WTC11 (cell line): ENCODE data around the gene FZD1. TPM values are rescaled to one million over a fixed set of nuclear protein-coding genes. Genes with fewer than 3 reads are reported as not detected.

Experiments used
- ATAC-seq: fragments of 200-7000 bp; cut with Tn5 transposase; 2 replicates; pipeline ENCODE4 v1.10.0; 2021; ENCODE audit warnings: mild to moderate bottlenecking, moderate library complexity
- CTCF ChIA-PET: fragments of 300-600 bp; sonication (Branson Sonifier 250); formaldehyde crosslinking; loops from one replicate; lab custom pipeline; 2021; ENCODE audit warnings: antibody characterized with exemption; lab: Charles Lee
- POLR2A ChIA-PET: fragments of 350-600 bp; sonication (Branson Sonifier 250); formaldehyde crosslinking; loops from one replicate; lab custom pipeline; 2021; ENCODE audit warnings: antibody characterized with exemption; lab: Charles Lee
- DNase-seq: peaks from one replicate; pipeline ENCODE4 v3.0.0; 2021; ENCODE audit warnings: low spot score
- H3K27ac Mint-ChIP-seq: 2 replicates; pipeline ENCODE4 v1.8.0; 2021; ENCODE audit warnings: mixed read lengths
- H3K27me3 Mint-ChIP-seq: 2 replicates; pipeline ENCODE4 v1.8.0; 2021; ENCODE audit warnings: low read depth, mild to moderate bottlenecking, moderate library complexity, mixed read lengths
- H3K36me3 Mint-ChIP-seq: 2 replicates; pipeline ENCODE4 v1.8.0; 2021; ENCODE audit warnings: mixed read lengths
- H3K4me1 Mint-ChIP-seq: 2 replicates; pipeline ENCODE4 v1.8.0; 2022; ENCODE audit warnings: mixed read lengths
- H3K4me3 Mint-ChIP-seq: 2 replicates; pipeline ENCODE4 v1.8.0; 2021; ENCODE audit warnings: mild to moderate bottlenecking, moderate library complexity, mixed read lengths
- H3K9me3 Mint-ChIP-seq: 2 replicates; pipeline ENCODE4 v1.8.0; 2021; ENCODE audit warnings: mixed read lengths
- CBFB ChIP-seq: sonication (generic); formaldehyde crosslinking; IDR thresholded peaks from 2 replicates; pipeline ENCODE4 v1.8.1; 2022; ENCODE audit warnings: mild to moderate bottlenecking, low read depth, missing genetic modification reagents
- ELF4 ChIP-seq: sonication (generic); formaldehyde crosslinking; IDR thresholded peaks from 2 replicates; pipeline ENCODE4 v1.8.1; 2022; ENCODE audit warnings: low read depth, mild to moderate bottlenecking, moderate library complexity, missing genetic modification reagents
- ETV6 ChIP-seq: sonication (generic); formaldehyde crosslinking; IDR thresholded peaks from 2 replicates; pipeline ENCODE4 v1.8.1; 2022; ENCODE audit warnings: mild to moderate bottlenecking, missing genetic modification reagents
- GRHL2 ChIP-seq: fragments of 250-450 bp; sonication (Bioruptor Pico); IDR thresholded peaks from 2 replicates; pipeline ENCODE4 v1.8.0; 2022; ENCODE audit warnings: mild to moderate bottlenecking, moderate library complexity; ENCODE audit not compliant: insufficient replicate concordance, severe bottlenecking
- JAZF1 ChIP-seq: fragments of 250-450 bp; sonication (Bioruptor Pico); IDR thresholded peaks from 2 replicates; pipeline ENCODE4 v1.9.0; 2021; ENCODE audit warnings: moderate library complexity, mild to moderate bottlenecking, inconsistent platforms
- MYBL2 ChIP-seq: sonication (generic); formaldehyde crosslinking; IDR thresholded peaks from 2 replicates; pipeline ENCODE4 v1.8.1; 2023; ENCODE audit warnings: mild to moderate bottlenecking, moderate library complexity, missing genetic modification reagents
- NFATC4 ChIP-seq: fragments of 250-450 bp; sonication (Bioruptor Pico); IDR thresholded peaks from 2 replicates; pipeline ENCODE4 v1.9.0; 2021; ENCODE audit warnings: mild to moderate bottlenecking
- NFE2L1 ChIP-seq: sonication (generic); formaldehyde crosslinking; IDR thresholded peaks from 2 replicates; pipeline ENCODE4 v1.8.1; 2023; ENCODE audit warnings: missing genetic modification reagents
- RORB ChIP-seq: fragments of 250-450 bp; sonication (Bioruptor Pico); IDR thresholded peaks from 2 replicates; pipeline ENCODE4 v1.9.0; 2021; ENCODE audit warnings: mild to moderate bottlenecking
- TCF7 ChIP-seq: sonication (generic); formaldehyde crosslinking; IDR thresholded peaks from 2 replicates; pipeline ENCODE4 v1.8.0; 2022; ENCODE audit warnings: mild to moderate bottlenecking, low read depth, missing genetic modification reagents, moderate library complexity
- ZNF219 ChIP-seq: sonication (generic); formaldehyde crosslinking; IDR thresholded peaks from 2 replicates; pipeline ENCODE4 v1.8.0; 2023; ENCODE audit warnings: missing genetic modification reagents, mild to moderate bottlenecking, borderline replicate concordance
- ZNF232 ChIP-seq: sonication (generic); formaldehyde crosslinking; IDR thresholded peaks from 2 replicates; pipeline ENCODE4 v1.8.0; 2022; ENCODE audit warnings: mild to moderate bottlenecking, missing genetic modification reagents
- ZNF317 ChIP-seq: sonication (generic); formaldehyde crosslinking; IDR thresholded peaks from 2 replicates; pipeline ENCODE4 v1.8.1; 2023; ENCODE audit warnings: low read depth, mild to moderate bottlenecking, moderate library complexity, missing genetic modification reagents, borderline replicate concordance
- ZNF396 ChIP-seq: fragments of 250-450 bp; sonication (Bioruptor Pico); IDR thresholded peaks from 2 replicates; pipeline ENCODE4 v1.8.0; 2021; ENCODE audit warnings: mild to moderate bottlenecking, moderate library complexity, borderline replicate concordance
- total RNA-seq: library from RNA; stranded (reverse); gene quantifications from 3 replicates; pipeline ENCODE4 v1.2.3, GENCODE V29; 2021
- TF ChIP-seq, protein P1 (sequence below): sonication (generic); formaldehyde crosslinking; conservative IDR thresholded peaks from 2 replicates; pipeline ENCODE4 v1.8.1; 2023; ENCODE audit warnings: mild to moderate bottlenecking, low read depth, missing genetic modification reagents, moderate library complexity
- TF ChIP-seq, protein P2 (sequence below): sonication (generic); formaldehyde crosslinking; IDR thresholded peaks from 2 replicates; pipeline ENCODE4 v1.8.0; 2022; ENCODE audit warnings: missing genetic modification reagents
- TF ChIP-seq, protein P3 (sequence below): sonication (generic); formaldehyde crosslinking; IDR thresholded peaks from 2 replicates; pipeline ENCODE4 v1.8.1; 2023; ENCODE audit warnings: mild to moderate bottlenecking, missing genetic modification reagents, borderline replicate concordance
- TF ChIP-seq, protein P4 (sequence below): sonication (generic); formaldehyde crosslinking; IDR thresholded peaks from 2 replicates; pipeline ENCODE4 v1.8.1; 2023; ENCODE audit warnings: mild to moderate bottlenecking, missing genetic modification reagents
- TF ChIP-seq, protein P5 (sequence below): sonication (generic); formaldehyde crosslinking; IDR thresholded peaks from 2 replicates; pipeline ENCODE4 v1.8.1; 2023; ENCODE audit warnings: mild to moderate bottlenecking, moderate library complexity, missing genetic modification reagents
- TF ChIP-seq, protein P6 (sequence below): sonication (generic); formaldehyde crosslinking; IDR thresholded peaks from 2 replicates; pipeline ENCODE4 v1.8.1; 2022; ENCODE audit warnings: missing genetic modification reagents, borderline replicate concordance

The FZD1 gene
- total RNA-seq, 1 experiment from 2014 or later: 2.0 TPM

DNA sequence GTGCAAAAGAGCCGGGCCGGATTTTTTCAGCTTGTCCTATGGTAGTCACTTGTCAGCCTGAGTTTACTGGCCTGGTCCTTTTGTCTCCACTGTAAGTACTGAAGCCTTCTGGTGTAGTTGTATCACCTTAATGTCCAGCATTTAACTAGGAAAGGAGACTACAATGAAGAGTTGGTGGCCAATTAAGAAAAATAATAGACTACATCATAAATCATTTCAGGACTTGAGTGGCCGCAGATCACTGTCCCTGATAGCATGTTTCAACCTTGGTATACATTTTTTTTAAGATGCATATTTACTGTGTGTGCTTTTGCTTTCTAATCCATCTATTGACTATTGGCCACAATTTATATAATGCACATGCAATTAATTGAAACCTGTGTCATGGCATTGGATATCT is 6.1 kb downstream of the FZD1 start:
- Mint-ChIP-seq H3K4me1 (peaks cover 25% of the 10 kb centered on the region), H3K27me3 (peaks cover 43% of the 10 kb centered on the region), H3K27ac (no peak overlapping the region), H3K4me3 (no peak overlapping the region), H3K9me3 (peaks cover 3% of the 10 kb centered on the region; the same call in 1 of the 2 replicates), H3K36me3 (no peaks in the 10 kb centered on the region; the same call in 1 of the 2 replicates)
- CTCF ChIA-PET: no interaction called here
- ATAC-seq (no peak), DNase-seq (no peak)
- TF ChIP-seq ZNF232 (no peak), RORB (CRISPR knock-in tag) (no peak)
- POLR2A ChIA-PET: no interaction called here

DNA sequence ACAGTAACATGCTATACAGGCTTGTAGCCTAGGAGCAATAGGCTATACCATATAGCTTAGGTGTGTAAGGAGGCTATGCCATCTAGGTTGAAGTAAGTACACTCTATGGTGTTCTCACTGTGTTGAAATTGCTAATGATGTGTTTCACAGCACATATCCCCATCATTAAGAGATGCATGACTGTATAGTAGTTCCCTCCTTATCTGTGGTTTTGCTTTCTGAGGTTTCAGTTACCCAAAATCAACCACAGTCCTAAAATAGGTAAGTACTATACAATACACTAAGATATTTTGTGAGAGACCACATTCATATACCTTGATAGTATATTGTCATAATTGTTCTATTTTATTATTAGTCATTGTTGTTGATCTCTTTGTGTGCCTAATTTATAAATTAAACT is 12.7 kb downstream of the FZD1 start:
- ChIA-PET CTCF (no interaction called here), POLR2A (no interaction called here)
- DNase-seq (no peak), ATAC-seq (no peak)
- H3K36me3 Mint-ChIP-seq: no peaks in the 10 kb centered on the region
- no peak overlapping the region for H3K27ac Mint-ChIP-seq
- H3K4me1 Mint-ChIP-seq: peaks cover 4% of the 10 kb centered on the region; the same call in 1 of the 2 replicates
- H3K27me3 Mint-ChIP-seq: peaks cover 10% of the 10 kb centered on the region
- no peak overlapping the region for H3K4me3 Mint-ChIP-seq
- peaks cover 3% of the 10 kb centered on the region; the same call in 1 of the 2 replicates for H3K9me3 Mint-ChIP-seq
- no peak for TF ChIP-seq CBFB
- TF ChIP-seq ZNF317 (CRISPR knock-in tag): no peak
- TF ChIP-seq, protein P1, sequence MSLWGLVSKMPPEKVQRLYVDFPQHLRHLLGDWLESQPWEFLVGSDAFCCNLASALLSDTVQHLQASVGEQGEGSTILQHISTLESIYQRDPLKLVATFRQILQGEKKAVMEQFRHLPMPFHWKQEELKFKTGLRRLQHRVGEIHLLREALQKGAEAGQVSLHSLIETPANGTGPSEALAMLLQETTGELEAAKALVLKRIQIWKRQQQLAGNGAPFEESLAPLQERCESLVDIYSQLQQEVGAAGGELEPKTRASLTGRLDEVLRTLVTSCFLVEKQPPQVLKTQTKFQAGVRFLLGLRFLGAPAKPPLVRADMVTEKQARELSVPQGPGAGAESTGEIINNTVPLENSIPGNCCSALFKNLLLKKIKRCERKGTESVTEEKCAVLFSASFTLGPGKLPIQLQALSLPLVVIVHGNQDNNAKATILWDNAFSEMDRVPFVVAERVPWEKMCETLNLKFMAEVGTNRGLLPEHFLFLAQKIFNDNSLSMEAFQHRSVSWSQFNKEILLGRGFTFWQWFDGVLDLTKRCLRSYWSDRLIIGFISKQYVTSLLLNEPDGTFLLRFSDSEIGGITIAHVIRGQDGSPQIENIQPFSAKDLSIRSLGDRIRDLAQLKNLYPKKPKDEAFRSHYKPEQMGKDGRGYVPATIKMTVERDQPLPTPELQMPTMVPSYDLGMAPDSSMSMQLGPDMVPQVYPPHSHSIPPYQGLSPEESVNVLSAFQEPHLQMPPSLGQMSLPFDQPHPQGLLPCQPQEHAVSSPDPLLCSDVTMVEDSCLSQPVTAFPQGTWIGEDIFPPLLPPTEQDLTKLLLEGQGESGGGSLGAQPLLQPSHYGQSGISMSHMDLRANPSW (CRISPR knock-in tag): no peak
- no peak for TF ChIP-seq ELF4 (CRISPR knock-in tag)
- no peak for TF ChIP-seq ETV6
- no peak for TF ChIP-seq ZNF396 (CRISPR knock-in tag)
- TF ChIP-seq TCF7: no peak
- TF ChIP-seq NFE2L1 (CRISPR knock-in tag): no peak
- no peak for TF ChIP-seq JAZF1 (CRISPR knock-in tag)
- TF ChIP-seq GRHL2 (CRISPR knock-in tag): no peak
- TF ChIP-seq MYBL2 (CRISPR knock-in tag): no peak
- TF ChIP-seq, protein P2, sequence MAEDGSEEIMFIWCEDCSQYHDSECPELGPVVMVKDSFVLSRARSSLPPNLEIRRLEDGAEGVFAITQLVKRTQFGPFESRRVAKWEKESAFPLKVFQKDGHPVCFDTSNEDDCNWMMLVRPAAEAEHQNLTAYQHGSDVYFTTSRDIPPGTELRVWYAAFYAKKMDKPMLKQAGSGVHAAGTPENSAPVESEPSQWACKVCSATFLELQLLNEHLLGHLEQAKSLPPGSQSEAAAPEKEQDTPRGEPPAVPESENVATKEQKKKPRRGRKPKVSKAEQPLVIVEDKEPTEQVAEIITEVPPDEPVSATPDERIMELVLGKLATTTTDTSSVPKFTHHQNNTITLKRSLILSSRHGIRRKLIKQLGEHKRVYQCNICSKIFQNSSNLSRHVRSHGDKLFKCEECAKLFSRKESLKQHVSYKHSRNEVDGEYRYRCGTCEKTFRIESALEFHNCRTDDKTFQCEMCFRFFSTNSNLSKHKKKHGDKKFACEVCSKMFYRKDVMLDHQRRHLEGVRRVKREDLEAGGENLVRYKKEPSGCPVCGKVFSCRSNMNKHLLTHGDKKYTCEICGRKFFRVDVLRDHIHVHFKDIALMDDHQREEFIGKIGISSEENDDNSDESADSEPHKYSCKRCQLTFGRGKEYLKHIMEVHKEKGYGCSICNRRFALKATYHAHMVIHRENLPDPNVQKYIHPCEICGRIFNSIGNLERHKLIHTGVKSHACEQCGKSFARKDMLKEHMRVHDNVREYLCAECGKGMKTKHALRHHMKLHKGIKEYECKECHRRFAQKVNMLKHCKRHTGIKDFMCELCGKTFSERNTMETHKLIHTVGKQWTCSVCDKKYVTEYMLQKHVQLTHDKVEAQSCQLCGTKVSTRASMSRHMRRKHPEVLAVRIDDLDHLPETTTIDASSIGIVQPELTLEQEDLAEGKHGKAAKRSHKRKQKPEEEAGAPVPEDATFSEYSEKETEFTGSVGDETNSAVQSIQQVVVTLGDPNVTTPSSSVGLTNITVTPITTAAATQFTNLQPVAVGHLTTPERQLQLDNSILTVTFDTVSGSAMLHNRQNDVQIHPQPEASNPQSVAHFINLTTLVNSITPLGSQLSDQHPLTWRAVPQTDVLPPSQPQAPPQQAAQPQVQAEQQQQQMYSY: no peak
- TF ChIP-seq, protein P3, sequence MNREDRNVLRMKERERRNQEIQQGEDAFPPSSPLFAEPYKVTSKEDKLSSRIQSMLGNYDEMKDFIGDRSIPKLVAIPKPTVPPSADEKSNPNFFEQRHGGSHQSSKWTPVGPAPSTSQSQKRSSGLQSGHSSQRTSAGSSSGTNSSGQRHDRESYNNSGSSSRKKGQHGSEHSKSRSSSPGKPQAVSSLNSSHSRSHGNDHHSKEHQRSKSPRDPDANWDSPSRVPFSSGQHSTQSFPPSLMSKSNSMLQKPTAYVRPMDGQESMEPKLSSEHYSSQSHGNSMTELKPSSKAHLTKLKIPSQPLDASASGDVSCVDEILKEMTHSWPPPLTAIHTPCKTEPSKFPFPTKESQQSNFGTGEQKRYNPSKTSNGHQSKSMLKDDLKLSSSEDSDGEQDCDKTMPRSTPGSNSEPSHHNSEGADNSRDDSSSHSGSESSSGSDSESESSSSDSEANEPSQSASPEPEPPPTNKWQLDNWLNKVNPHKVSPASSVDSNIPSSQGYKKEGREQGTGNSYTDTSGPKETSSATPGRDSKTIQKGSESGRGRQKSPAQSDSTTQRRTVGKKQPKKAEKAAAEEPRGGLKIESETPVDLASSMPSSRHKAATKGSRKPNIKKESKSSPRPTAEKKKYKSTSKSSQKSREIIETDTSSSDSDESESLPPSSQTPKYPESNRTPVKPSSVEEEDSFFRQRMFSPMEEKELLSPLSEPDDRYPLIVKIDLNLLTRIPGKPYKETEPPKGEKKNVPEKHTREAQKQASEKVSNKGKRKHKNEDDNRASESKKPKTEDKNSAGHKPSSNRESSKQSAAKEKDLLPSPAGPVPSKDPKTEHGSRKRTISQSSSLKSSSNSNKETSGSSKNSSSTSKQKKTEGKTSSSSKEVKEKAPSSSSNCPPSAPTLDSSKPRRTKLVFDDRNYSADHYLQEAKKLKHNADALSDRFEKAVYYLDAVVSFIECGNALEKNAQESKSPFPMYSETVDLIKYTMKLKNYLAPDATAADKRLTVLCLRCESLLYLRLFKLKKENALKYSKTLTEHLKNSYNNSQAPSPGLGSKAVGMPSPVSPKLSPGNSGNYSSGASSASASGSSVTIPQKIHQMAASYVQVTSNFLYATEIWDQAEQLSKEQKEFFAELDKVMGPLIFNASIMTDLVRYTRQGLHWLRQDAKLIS: no peak
- TF ChIP-seq, protein P4, sequence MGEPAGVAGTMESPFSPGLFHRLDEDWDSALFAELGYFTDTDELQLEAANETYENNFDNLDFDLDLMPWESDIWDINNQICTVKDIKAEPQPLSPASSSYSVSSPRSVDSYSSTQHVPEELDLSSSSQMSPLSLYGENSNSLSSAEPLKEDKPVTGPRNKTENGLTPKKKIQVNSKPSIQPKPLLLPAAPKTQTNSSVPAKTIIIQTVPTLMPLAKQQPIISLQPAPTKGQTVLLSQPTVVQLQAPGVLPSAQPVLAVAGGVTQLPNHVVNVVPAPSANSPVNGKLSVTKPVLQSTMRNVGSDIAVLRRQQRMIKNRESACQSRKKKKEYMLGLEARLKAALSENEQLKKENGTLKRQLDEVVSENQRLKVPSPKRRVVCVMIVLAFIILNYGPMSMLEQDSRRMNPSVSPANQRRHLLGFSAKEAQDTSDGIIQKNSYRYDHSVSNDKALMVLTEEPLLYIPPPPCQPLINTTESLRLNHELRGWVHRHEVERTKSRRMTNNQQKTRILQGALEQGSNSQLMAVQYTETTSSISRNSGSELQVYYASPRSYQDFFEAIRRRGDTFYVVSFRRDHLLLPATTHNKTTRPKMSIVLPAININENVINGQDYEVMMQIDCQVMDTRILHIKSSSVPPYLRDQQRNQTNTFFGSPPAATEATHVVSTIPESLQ (CRISPR knock-in tag): no peak
- TF ChIP-seq, protein P5, sequence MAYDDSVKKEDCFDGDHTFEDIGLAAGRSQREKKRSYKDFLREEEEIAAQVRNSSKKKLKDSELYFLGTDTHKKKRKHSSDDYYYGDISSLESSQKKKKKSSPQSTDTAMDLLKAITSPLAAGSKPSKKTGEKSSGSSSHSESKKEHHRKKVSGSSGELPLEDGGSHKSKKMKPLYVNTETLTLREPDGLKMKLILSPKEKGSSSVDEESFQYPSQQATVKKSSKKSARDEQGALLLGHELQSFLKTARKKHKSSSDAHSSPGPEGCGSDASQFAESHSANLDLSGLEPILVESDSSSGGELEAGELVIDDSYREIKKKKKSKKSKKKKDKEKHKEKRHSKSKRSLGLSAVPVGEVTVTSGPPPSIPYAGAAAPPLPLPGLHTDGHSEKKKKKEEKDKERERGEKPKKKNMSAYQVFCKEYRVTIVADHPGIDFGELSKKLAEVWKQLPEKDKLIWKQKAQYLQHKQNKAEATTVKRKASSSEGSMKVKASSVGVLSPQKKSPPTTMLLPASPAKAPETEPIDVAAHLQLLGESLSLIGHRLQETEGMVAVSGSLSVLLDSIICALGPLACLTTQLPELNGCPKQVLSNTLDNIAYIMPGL (CRISPR knock-in tag): no peak
- no peak for TF ChIP-seq NFATC4 (CRISPR knock-in tag)
- no peak for TF ChIP-seq ZNF219 (CRISPR knock-in tag)
- TF ChIP-seq, protein P6, sequence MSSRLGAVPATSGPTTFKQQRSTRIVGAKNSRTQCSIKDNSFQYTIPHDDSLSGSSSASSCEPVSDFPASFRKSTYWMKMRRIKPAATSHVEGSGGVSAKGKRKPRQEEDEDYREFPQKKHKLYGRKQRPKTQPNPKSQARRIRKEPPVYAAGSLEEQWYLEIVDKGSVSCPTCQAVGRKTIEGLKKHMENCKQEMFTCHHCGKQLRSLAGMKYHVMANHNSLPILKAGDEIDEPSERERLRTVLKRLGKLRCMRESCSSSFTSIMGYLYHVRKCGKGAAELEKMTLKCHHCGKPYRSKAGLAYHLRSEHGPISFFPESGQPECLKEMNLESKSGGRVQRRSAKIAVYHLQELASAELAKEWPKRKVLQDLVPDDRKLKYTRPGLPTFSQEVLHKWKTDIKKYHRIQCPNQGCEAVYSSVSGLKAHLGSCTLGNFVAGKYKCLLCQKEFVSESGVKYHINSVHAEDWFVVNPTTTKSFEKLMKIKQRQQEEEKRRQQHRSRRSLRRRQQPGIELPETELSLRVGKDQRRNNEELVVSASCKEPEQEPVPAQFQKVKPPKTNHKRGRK (CRISPR knock-in tag): no peak
